ENCODE data around the gene AHDC1. TPM values are rescaled to one million over a fixed set of nuclear protein-coding genes. Genes with fewer than 3 reads are reported as not detected.
A peak's percentile ranks its signal among the peaks of the same experiment; 100 is the strongest.

Gene AHDC1
- total RNA-seq, 3 donors from 2014 or later = 13.7 to 58.6 (median 18.7) TPM

- TF ChIP-seq CTCF (IDR thresholded peaks at IDR 0.05) = no peak
- intact Hi-C loops (cut with DNase I, micrococcal nuclease) = no loop called here
- Histone ChIP-seq H3K4me1 (ENCODE audit: low read depth) (peaks cover 4% of the 10 kb centered on the region), H3K4me3 (no peak overlapping the region), H3K36me3 (ENCODE audit: low read depth) (no peaks in the 10 kb centered on the region), H3K9me3 (no peaks in the 10 kb centered on the region)
- no peak for ATAC-seq
- DNase-seq = no peak
Measured at GRCh38 chr1:27635396-27636142, 31.6 kb upstream of the AHDC1 start.

GRCh38 chr1:27634985-27635367 lies 31.0 kb upstream of the AHDC1 start, which contains the start of gene FGR:
Gene FGR, minus strand, starts transcription at chr1:27635185. Its CDS starts 11,269 bp downstream, at chr1:27623916.
- DNase-seq (peak in 1 of 3 donors; percentile 75), ATAC-seq (peak; percentile 19)
- TF ChIP-seq CTCF (IDR thresholded peaks at IDR 0.05) = no peak
- intact Hi-C loops (cut with DNase I, micrococcal nuclease) = no loop called here
- no peaks in the 10 kb centered on the region for H3K36me3 ChIP-seq (ENCODE audit: low read depth)
- H3K9me3 ChIP-seq = no peaks in the 10 kb centered on the region
- H3K4me3 ChIP-seq = no peak within 1 kb of the TSS
- peaks cover 4% of the 10 kb centered on the region for H3K4me1 ChIP-seq (ENCODE audit: low read depth)

- DNase-seq (peak in 2 of 3 donors; percentile 60 to 76), ATAC-seq (peak; percentile 52)
- no peak for TF ChIP-seq CTCF (IDR thresholded peaks at IDR 0.05)
Measured at GRCh38 chr1:27634177-27634984, 30.4 kb upstream of the AHDC1 start.

GRCh38 chr1:27633640-27634176 lies 29.8 kb upstream of the AHDC1 start:
- no peak overlapping the region for H3K4me3 ChIP-seq
- ATAC-seq (no peak), DNase-seq (no peak)
- intact Hi-C loops (cut with DNase I, micrococcal nuclease) = no loop called here
- no peak for TF ChIP-seq CTCF (IDR thresholded peaks at IDR 0.05)
- H3K4me1 ChIP-seq (ENCODE audit: low read depth) = peaks cover 4% of the 10 kb centered on the region
- H3K36me3 ChIP-seq (ENCODE audit: low read depth) = no peaks in the 10 kb centered on the region
- no peaks in the 10 kb centered on the region for H3K9me3 ChIP-seq

More at GRCh38 chr1:27634177-27634984, 30.4 kb upstream of the AHDC1 start:
- Histone ChIP-seq H3K36me3 (ENCODE audit: low read depth) (no peaks in the 10 kb centered on the region), H3K4me1 (ENCODE audit: low read depth) (peaks cover 4% of the 10 kb centered on the region), H3K4me3 (no peak overlapping the region), H3K9me3 (no peaks in the 10 kb centered on the region)
- intact Hi-C loops (cut with DNase I, micrococcal nuclease) = no loop called here

GRCh38 chr1:27633298-27633610 lies 29.3 kb upstream of the AHDC1 start:
- peaks cover 4% of the 10 kb centered on the region for H3K4me1 ChIP-seq (ENCODE audit: low read depth)
- H3K9me3 ChIP-seq = no peaks in the 10 kb centered on the region
- no peak for TF ChIP-seq CTCF (IDR thresholded peaks at IDR 0.05)
- H3K36me3 ChIP-seq (ENCODE audit: low read depth) = no peaks in the 10 kb centered on the region
- intact Hi-C loops (cut with DNase I, micrococcal nuclease) = no loop called here
- no peak for DNase-seq
- ATAC-seq = no peak
- H3K4me3 ChIP-seq = no peak overlapping the region
